Parathyroid adenoma (tissue), 2 donors: ENCODE data around the gene UBAP2L.

Source experiments
- H2AFZ ChIP-seq: fragments of 300-600 bp; sonication (generic); one replicate; pipeline ENCODE4 v1.7.0; 2017; ENCODE audit warnings: antibody characterized with exemption, mild to moderate bottlenecking
- H3K27ac ChIP-seq: fragments of 300-600 bp; sonication (generic); one replicate; pipeline ENCODE4 v1.7.0; 2017
- H3K27me3 ChIP-seq: fragments of 300-600 bp; sonication (generic); one replicate; pipeline ENCODE4 v1.7.0; 2017; ENCODE audit warnings: low read length; ENCODE audit not compliant: control insufficient read depth, insufficient read depth
- H3K36me3 ChIP-seq: fragments of 300-600 bp; sonication (generic); one replicate; pipeline ENCODE4 v1.7.0; 2017; ENCODE audit warnings: low read length; ENCODE audit not compliant: control insufficient read depth, insufficient read depth
- H3K4me1 ChIP-seq: fragments of 300-600 bp; sonication (generic); one replicate; pipeline ENCODE4 v1.7.0; 2017; ENCODE audit warnings: control low read depth
- H3K4me2 ChIP-seq: fragments of 300-600 bp; sonication (generic); one replicate; pipeline ENCODE4 v1.7.0; 2017; ENCODE audit warnings: low read length
- H3K4me3 ChIP-seq: fragments of 300-600 bp; sonication (generic); one replicate; pipeline ENCODE4 v1.7.0; 2017; ENCODE audit warnings: low read depth, low read length
- H3K79me2 ChIP-seq: fragments of 300-600 bp; sonication (generic); one replicate; pipeline ENCODE4 v1.7.0; 2017; ENCODE audit warnings: control low read depth
- H3K9ac ChIP-seq: fragments of 300-600 bp; sonication (generic); one replicate; pipeline ENCODE4 v1.7.0; 2017; ENCODE audit warnings: mild to moderate bottlenecking
- H3K9me3 ChIP-seq: fragments of 300-600 bp; sonication (generic); one replicate; pipeline ENCODE4 v1.7.0; 2017; ENCODE audit warnings: low read length; ENCODE audit not compliant: control insufficient read depth
- CTCF ChIP-seq: fragments of 300-600 bp; sonication (generic); IDR thresholded peaks from one replicate; pipeline ENCODE4 v1.7.0; 2017; ENCODE audit warnings: antibody characterized with exemption, mild to moderate bottlenecking
- donor health status: primary hyperparathyroidism.

Gene UBAP2L

DNA sequence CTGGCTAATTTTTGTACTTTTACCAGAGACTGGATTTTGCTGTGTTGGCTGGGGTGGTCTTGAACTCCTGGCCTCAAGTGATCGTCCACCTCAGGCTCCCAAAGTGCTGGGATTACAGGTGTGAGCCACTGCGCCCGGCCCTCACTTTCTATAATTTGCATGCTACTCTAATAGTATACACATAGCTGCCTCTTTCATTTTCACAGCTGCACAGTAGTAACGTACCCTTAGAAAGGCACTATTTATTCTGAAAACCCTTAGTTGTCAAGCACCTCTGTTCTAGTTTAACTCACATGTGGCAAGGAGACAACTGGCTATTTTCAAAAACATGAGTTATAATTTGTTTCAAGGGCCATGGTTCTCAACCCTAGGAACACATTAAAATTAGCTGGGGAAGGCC is 46.1 kb upstream of the UBAP2L start:
- Histone ChIP-seq H3K4me1 (peaks cover 5% of the 10 kb centered on the region), H3K9ac (no peak overlapping the region), H3K27me3 (no peaks in the 10 kb centered on the region), H3K36me3 (no peaks in the 10 kb centered on the region), H3K27ac (no peak overlapping the region), H3K4me3 (no peak overlapping the region), H3K79me2 (peaks cover 5% of the 10 kb centered on the region), H3K9me3 (no peaks in the 10 kb centered on the region), H3K4me2 (no peak overlapping the region), H2AFZ (no peak overlapping the region)
- no peak for TF ChIP-seq CTCF

DNA sequence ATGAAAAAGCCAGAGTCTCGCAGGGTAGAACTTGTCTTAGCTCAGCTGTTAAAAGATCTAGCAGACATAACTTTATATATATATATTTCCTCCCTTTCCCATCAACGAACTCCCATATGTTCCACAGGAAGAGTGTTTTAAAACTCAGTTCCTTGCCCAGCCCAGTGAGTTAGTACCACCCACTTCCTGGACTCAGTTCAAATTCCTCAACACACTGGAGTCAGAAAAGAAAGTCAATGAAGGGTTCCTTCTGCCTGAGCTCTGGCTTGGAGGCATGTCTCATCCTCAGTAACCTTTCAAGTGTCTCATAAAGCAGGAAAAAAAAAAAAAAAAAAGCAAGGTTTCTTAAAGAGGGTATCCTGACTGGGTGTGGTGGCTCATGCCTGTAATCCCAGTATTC is 44.4 kb upstream of the UBAP2L start:
- peaks cover 12% of the 10 kb centered on the region for H3K79me2 ChIP-seq
- H3K36me3 ChIP-seq, result no peaks in the 10 kb centered on the region
- no peak overlapping the region for H2AFZ ChIP-seq
- TF ChIP-seq CTCF, result no peak
- no peak overlapping the region for H3K27ac ChIP-seq
- no peaks in the 10 kb centered on the region for H3K9me3 ChIP-seq
- H3K9ac ChIP-seq, result no peak overlapping the region
- no peaks in the 10 kb centered on the region for H3K27me3 ChIP-seq
- no peak overlapping the region for H3K4me2 ChIP-seq
- peaks cover 5% of the 10 kb centered on the region for H3K4me1 ChIP-seq
- H3K4me3 ChIP-seq, result no peak overlapping the region

GRCh38 chr1:154178013-154178412 is 42.7 kb upstream of the UBAP2L start:
- Histone ChIP-seq H3K4me1 (peaks cover 5% of the 10 kb centered on the region), H3K79me2 (peaks cover 18% of the 10 kb centered on the region), H3K36me3 (no peaks in the 10 kb centered on the region), H3K4me2 (no peak overlapping the region), H3K4me3 (no peak overlapping the region), H3K9me3 (no peaks in the 10 kb centered on the region), H2AFZ (no peak overlapping the region), H3K9ac (no peak overlapping the region), H3K27me3 (no peaks in the 10 kb centered on the region), H3K27ac (no peak overlapping the region)
- TF ChIP-seq CTCF, result no peak

DNA sequence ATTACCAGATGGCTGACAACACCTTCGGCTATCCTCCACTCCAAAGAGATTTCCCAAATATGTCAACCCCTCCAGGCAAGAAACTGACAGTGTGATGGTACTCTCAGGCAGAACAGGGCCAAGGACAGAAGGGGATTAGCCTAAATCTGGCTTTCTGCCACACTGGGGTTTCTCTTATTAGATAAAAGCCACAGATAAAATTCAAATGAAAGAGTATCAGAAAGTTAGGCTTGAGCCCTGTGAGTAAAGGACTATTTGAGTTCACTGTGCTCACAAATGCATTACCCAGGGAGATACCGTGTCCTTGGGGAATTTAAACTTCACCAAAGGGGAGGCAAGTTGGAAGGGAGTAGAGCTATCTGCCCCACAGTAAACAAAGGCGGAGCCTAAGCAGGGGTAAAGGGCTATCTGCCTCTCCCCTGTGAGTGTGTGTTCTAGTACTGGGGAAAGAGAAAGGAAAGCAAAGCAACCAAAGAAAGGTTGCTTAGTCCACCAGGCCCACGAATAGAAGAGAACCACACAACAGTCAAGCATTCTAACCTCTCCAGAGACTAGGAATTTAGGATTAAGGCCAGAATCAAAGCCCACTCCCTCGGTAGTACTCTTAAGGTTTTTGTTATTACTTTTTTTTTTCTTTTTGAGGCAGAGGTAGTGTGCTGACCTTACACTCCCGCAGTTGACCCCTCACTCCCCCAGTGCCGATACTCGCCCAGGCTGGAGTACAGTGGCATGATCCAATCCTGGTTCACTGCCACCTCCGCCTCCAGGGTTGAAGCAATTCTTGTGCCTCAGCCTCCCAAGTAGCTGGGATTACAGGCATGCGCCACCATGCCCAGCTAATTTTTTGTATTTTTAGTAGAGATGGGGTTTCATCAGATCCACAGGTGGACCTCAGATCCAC is 41.6 kb upstream of the UBAP2L start:
- H3K4me1 ChIP-seq, result peaks cover 5% of the 10 kb centered on the region
- H3K79me2 ChIP-seq, result peaks cover 18% of the 10 kb centered on the region
- H3K4me3 ChIP-seq, result no peak overlapping the region
- TF ChIP-seq CTCF, result no peak
- H3K4me2 ChIP-seq, result no peak overlapping the region
- H3K9me3 ChIP-seq, result no peaks in the 10 kb centered on the region
- no peaks in the 10 kb centered on the region for H3K36me3 ChIP-seq
- H3K9ac ChIP-seq, result no peak overlapping the region
- no peaks in the 10 kb centered on the region for H3K27me3 ChIP-seq
- H3K27ac ChIP-seq, result no peak overlapping the region
- H2AFZ ChIP-seq, result no peak overlapping the region
